OCI-LY7 (cell line): ENCODE data around the gene AFF2. TPM values are rescaled to one million over a fixed set of nuclear protein-coding genes. Genes with fewer than 3 reads are reported as not detected.

ENCODE experiments used
- BruUV-seq: library from RNA; stranded (reverse); fragments of 400-500 nt; replicated peaks from 2 replicates; lab custom pipeline; 2021; lab: Mats Ljungman, UMichigan
- CTCF ChIA-PET: fragments of 300-600 bp; sonication (Branson Sonifier 250); formaldehyde crosslinking; loops from one replicate; lab custom pipeline; 2022; ENCODE audit warnings: antibody characterized with exemption; ENCODE audit not compliant: unreplicated experiment; lab: Charles Lee
- POLR2A ChIA-PET: fragments of 300-600 bp; sonication (Branson Sonifier 250); formaldehyde crosslinking; loops from one replicate; lab custom pipeline; 2022; ENCODE audit warnings: antibody characterized with exemption; lab: Charles Lee
- DNase-seq: peaks from one replicate; pipeline ENCODE4 v3.0.0-alpha.2; 2015; ENCODE audit warnings: low spot score
- H2AFZ ChIP-seq: fragments of 200-600 bp; sonication (generic), shearing (Covaris generic); 2 replicates; pipeline ENCODE4 v1.6.1; 2014; ENCODE audit warnings: mild to moderate bottlenecking, antibody characterized with exemption, low read length, moderate library complexity
- H3K27ac ChIP-seq: fragments of 200-600 bp; sonication (generic); 2 replicates; pipeline ENCODE4 v1.5.1; 2014; ENCODE audit warnings: mixed run types, low read depth, mild to moderate bottlenecking, moderate library complexity, low read length, inconsistent platforms; ENCODE audit not compliant: poor library complexity, severe bottlenecking
- H3K36me3 ChIP-seq: fragments of 200-600 bp; sonication (generic); 2 replicates; pipeline ENCODE4 v1.6.1; 2014; ENCODE audit warnings: mild to moderate bottlenecking, antibody characterized with exemption, low read length, moderate library complexity, mixed read lengths; ENCODE audit not compliant: insufficient read depth
- H3K4me1 ChIP-seq: fragments of 200-600 bp; sonication (generic); 2 replicates; pipeline ENCODE4 v1.5.1; 2014; ENCODE audit warnings: mild to moderate bottlenecking, low read length; ENCODE audit not compliant: insufficient read depth, poor library complexity, severe bottlenecking
- H3K4me2 ChIP-seq: fragments of 200-600 bp; sonication (generic); 2 replicates; pipeline ENCODE4 v1.6.1; 2014; ENCODE audit warnings: mild to moderate bottlenecking, low read length
- H3K4me3 ChIP-seq: fragments of 200-600 bp; sonication (generic); 2 replicates; pipeline ENCODE4 v1.5.1; 2014; ENCODE audit warnings: mild to moderate bottlenecking, low read depth, low read length; ENCODE audit not compliant: poor library complexity, severe bottlenecking
- H3K79me2 ChIP-seq: fragments of 200-600 bp; sonication (generic); 2 replicates; pipeline ENCODE4 v1.6.1; 2016; ENCODE audit warnings: low read depth, mild to moderate bottlenecking, low read length, moderate library complexity, mixed read lengths; ENCODE audit not compliant: insufficient read depth
- H3K9me2 ChIP-seq: fragments of 200-600 bp; sonication (generic); 2 replicates; pipeline ENCODE4 v1.6.1; 2016; ENCODE audit warnings: mild to moderate bottlenecking, low read length, mixed read lengths; ENCODE audit not compliant: insufficient read depth
- H3K9me3 ChIP-seq: fragments of 200-600 bp; sonication (generic); 2 replicates; pipeline ENCODE4 v1.6.1; 2014; ENCODE audit warnings: mild to moderate bottlenecking, mixed run types, low read length, mixed read lengths
- H4K20me1 ChIP-seq: fragments of 200-600 bp; sonication (generic); 2 replicates; pipeline ENCODE4 v1.6.1; 2014; ENCODE audit warnings: mild to moderate bottlenecking, antibody characterized with exemption, low read length, moderate library complexity, mixed read lengths; ENCODE audit not compliant: insufficient read depth
- CTCF ChIP-seq: fragments of 200-600 bp; sonication (generic); conservative IDR thresholded peaks from 2 replicates; pipeline ENCODE4 v1.5.1; 2014; ENCODE audit warnings: mild to moderate bottlenecking, antibody characterized with exemption, low read length, moderate library complexity, mixed read lengths
- EZH2phosphoT487 ChIP-seq: fragments of 200-600 bp; sonication (generic); IDR thresholded peaks from 2 replicates; pipeline ENCODE4 v1.6.1; 2018; ENCODE audit warnings: low read depth, borderline replicate concordance, mild to moderate bottlenecking, mixed run types, antibody characterized with exemption, low read length, moderate library complexity, mixed read lengths
- intact Hi-C: fragments of 100-400 bp; cut with micrococcal nuclease; formaldehyde crosslinking; loops from one replicate; pipeline ENCODE4 v1.10.0; 2022; ENCODE audit not compliant: unreplicated experiment
- total RNA-seq, 2 experiments: library from RNA; depleted of rRNA in 1 of 2; stranded (reverse); fragments of >200 nt in 1 of 2; shearing (Covaris generic) in 1 of 2; gene quantifications; 2 replicates each; pipeline ENCODE4 v1.2.3, GENCODE V29; 2014 to 2022

AFF2 gene
- total RNA-seq, 2 experiments from 2014 or later = 102 to 106 TPM

- DNase-seq = peak; percentile 56
- Histone ChIP-seq H3K4me3 (peak overlapping the region; percentile 89), H3K36me3 (peaks cover 31% of the 10 kb centered on the region), H3K79me2 (peaks cover 63% of the 10 kb centered on the region), H4K20me1 (no peaks in the 10 kb centered on the region), H3K9me2 (no peaks in the 10 kb centered on the region), H3K9me3 (no peaks in the 10 kb centered on the region), H3K4me1 (peaks cover 65% of the 10 kb centered on the region), H3K4me2 (peak overlapping the region; percentile 92), H3K27ac (peak overlapping the region; percentile 91), H2AFZ (no peak overlapping the region; the same call in 1 of the 2 replicates)
- intact Hi-C loops = loop anchor here (1.0 to 5.0 kb wide), 6 partner anchors 21 to 369 kb away; no protein-coding TSS in a partner anchor
- no TSS peak for BruUV-seq
- peak; percentile 30; the same call in 1 of the 2 replicates for TF ChIP-seq CTCF
- no peak for TF ChIP-seq EZH2phosphoT487
- ChIA-PET POLR2A (interaction anchor here (0.6 to 8.2 kb wide), 10 partner anchors 9 to 121 kb away, joined by 3 to 98 read pairs (median 4); no protein-coding TSS in a partner anchor), CTCF (no interaction called here)
Observed at GRCh38 chrX:148501386-148502066, 1.1 kb downstream of the AFF2 start.

- peaks cover 72% of the 10 kb centered on the region for H3K4me1 ChIP-seq
- POLR2A ChIA-PET = interaction anchor here (0.9 to 8.2 kb wide), 4 partner anchors 12 to 36 kb away, joined by 3 to 98 read pairs (median 18); no protein-coding TSS in a partner anchor
- no peak for TF ChIP-seq EZH2phosphoT487
- no peak for TF ChIP-seq CTCF
- H3K79me2 ChIP-seq = peaks cover 93% of the 10 kb centered on the region
- H3K36me3 ChIP-seq = peaks cover 47% of the 10 kb centered on the region
- H3K4me3 ChIP-seq = peak overlapping the region; percentile 89
- intact Hi-C loops = loop anchor here (5.0 kb wide), 2 partner anchors 122 to 372 kb away; no protein-coding TSS in a partner anchor
- no TSS peak for BruUV-seq
- DNase-seq = no peak
- no peak overlapping the region for H2AFZ ChIP-seq
- no peaks in the 10 kb centered on the region for H3K9me2 ChIP-seq
- H3K27ac ChIP-seq = peak overlapping the region; percentile 91
- no peaks in the 10 kb centered on the region for H3K9me3 ChIP-seq
- peak overlapping the region; percentile 92 for H3K4me2 ChIP-seq
- no peaks in the 10 kb centered on the region for H4K20me1 ChIP-seq
- CTCF ChIA-PET = no interaction called here
Observed at GRCh38 chrX:148504506-148504905, 4.1 kb downstream of the AFF2 start.
